Lower lobe of right lung (tissue), 2 donors: ENCODE results near the gene ABHD12B. TPM values are rescaled to one million over a fixed set of nuclear protein-coding genes. Genes with fewer than 3 reads are reported as not detected.

Experiments
- ATAC-seq, 2 donors: fragments of 200-7000 bp; cut with Tn5 transposase; one replicate each; pipeline ENCODE4 v1.9.1; 2020 to 2022; ENCODE audit warnings: mild to moderate bottlenecking in 2 of 2, moderate library complexity in 2 of 2
- DNase-seq: peaks from one replicate; pipeline ENCODE4 v3.0.0-alpha.2; 2020
- H3K27ac ChIP-seq: fragments of 200-600 bp; one replicate; pipeline ENCODE4 v1.8.0; 2022
- H3K27me3 ChIP-seq: fragments of 200-600 bp; one replicate; pipeline ENCODE4 v1.8.0; 2022; ENCODE audit warnings: low read depth
- H3K36me3 ChIP-seq: fragments of 200-600 bp; one replicate; pipeline ENCODE4 v1.8.0; 2022; ENCODE audit warnings: mild to moderate bottlenecking
- H3K4me1 ChIP-seq: fragments of 200-600 bp; one replicate; pipeline ENCODE4 v1.8.0; 2022
- H3K4me3 ChIP-seq: fragments of 200-600 bp; one replicate; pipeline ENCODE4 v1.8.0; 2022; ENCODE audit warnings: mild to moderate bottlenecking
- H3K9me3 ChIP-seq: fragments of 200-600 bp; one replicate; pipeline ENCODE4 v1.8.0; 2022
- intact Hi-C: fragments of 100-400 bp; cut with DNase I; formaldehyde crosslinking; loops from one replicate; pipeline ENCODE4 v1.11.0; 2022
- total RNA-seq: library from RNA; stranded (reverse); fragmentation: NEBNext Ultra II Directional; extraction: Animal tissue kit (Norgen Biotek cat#: 25700); gene quantifications from one replicate; pipeline ENCODE4 v1.2.1, GENCODE V29; 2021
- TF ChIP-seq, protein P1 (sequence below): fragments of 200-600 bp; IDR thresholded peaks from one replicate; pipeline ENCODE4 v1.8.0; 2022; ENCODE audit warnings: antibody characterized with exemption, mild to moderate bottlenecking
- donor health status: DM: no; HTN: yes; CAD: no; lungs with severe emphysema.

ABHD12B gene
- total RNA-seq, 1 donor from 2014 or later, result not detected

DNA sequence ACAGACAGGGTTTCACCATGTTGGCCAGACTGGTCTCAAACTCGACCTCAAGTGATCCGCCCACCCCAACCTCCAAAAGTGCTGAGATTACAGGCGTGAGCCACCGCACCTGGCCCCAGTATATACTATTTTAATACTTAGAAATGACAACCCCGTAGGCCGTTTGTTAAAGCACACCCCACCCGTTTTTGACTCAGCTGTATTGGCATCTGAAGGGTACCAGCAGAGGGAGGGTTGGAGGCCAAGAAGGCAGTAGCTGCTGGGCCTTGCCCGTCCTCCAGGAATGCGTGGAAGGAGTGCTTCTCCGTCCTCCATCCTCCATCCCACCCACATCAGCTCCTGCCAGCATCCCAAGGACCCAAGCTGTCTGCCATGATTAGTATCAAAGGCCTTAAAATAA is 34.6 kb upstream of the ABHD12B start:
- Histone ChIP-seq H3K27me3 (no peaks in the 10 kb centered on the region), H3K27ac (no peak overlapping the region), H3K4me3 (no peak overlapping the region), H3K9me3 (no peaks in the 10 kb centered on the region), H3K36me3 (no peaks in the 10 kb centered on the region), H3K4me1 (no peaks in the 10 kb centered on the region)
- TF ChIP-seq, protein P1, sequence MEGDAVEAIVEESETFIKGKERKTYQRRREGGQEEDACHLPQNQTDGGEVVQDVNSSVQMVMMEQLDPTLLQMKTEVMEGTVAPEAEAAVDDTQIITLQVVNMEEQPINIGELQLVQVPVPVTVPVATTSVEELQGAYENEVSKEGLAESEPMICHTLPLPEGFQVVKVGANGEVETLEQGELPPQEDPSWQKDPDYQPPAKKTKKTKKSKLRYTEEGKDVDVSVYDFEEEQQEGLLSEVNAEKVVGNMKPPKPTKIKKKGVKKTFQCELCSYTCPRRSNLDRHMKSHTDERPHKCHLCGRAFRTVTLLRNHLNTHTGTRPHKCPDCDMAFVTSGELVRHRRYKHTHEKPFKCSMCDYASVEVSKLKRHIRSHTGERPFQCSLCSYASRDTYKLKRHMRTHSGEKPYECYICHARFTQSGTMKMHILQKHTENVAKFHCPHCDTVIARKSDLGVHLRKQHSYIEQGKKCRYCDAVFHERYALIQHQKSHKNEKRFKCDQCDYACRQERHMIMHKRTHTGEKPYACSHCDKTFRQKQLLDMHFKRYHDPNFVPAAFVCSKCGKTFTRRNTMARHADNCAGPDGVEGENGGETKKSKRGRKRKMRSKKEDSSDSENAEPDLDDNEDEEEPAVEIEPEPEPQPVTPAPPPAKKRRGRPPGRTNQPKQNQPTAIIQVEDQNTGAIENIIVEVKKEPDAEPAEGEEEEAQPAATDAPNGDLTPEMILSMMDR, result no peak
- DNase-seq (no peak), ATAC-seq (no peak)
- intact Hi-C loops, result no loop called here

DNA sequence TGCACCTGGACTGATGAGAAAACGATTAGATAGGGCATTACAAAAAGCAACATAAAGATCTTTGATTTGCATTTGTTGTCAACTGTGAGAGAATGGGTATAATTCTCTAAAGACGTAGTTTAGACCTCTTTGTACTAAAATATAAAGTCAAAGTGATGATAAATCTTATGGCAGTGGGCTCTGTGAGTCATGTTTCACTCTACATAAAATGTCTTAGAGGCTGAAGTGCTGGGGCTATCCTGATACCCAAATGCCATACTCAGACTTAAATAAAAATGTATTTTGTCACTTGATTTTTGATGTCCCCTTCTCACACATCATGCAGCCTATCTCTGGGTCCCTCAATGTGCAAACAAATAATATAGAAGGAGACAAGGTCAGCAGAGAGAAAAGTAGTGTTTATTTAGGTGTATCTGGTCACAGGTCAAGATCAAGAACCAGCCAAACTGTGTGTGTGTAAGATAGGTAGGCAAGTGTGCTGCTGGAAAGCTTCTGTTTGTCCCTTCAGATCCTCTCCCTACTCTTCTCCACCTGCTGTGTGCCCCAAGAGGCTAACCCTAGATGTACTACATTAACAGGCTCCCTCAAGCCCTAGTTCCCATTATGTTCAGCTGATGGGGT is 33.9 kb upstream of the ABHD12B start:
- H3K4me3 ChIP-seq, result no peak overlapping the region
- intact Hi-C loops, result no loop called here
- no peaks in the 10 kb centered on the region for H3K27me3 ChIP-seq
- no peaks in the 10 kb centered on the region for H3K4me1 ChIP-seq
- ATAC-seq (no peak), DNase-seq (no peak)
- no peaks in the 10 kb centered on the region for H3K36me3 ChIP-seq
- TF ChIP-seq, protein P1, result no peak
- no peaks in the 10 kb centered on the region for H3K9me3 ChIP-seq
- no peak overlapping the region for H3K27ac ChIP-seq

DNA sequence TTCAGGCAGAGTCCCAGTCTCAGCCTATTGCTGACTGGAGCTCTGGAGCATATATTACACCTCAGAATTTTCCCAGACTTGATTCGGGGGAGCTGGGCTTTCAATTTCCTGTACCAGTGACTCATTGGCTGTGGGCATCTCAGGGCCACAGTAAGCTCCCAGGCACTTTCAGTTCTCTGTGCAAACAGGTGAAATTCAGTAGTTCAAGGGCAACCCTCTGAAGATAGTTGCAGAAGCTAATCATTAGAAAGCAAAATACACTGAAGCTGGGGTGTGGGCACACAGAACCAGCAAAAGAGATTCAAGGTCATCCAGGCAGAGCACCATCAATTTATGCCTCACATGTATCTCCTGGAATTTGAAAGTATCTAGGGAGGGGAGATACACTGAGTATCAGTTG is 32.8 kb upstream of the ABHD12B start:
- TF ChIP-seq, protein P1, result no peak
- Histone ChIP-seq H3K4me1 (no peaks in the 10 kb centered on the region), H3K36me3 (no peaks in the 10 kb centered on the region), H3K27ac (no peak overlapping the region), H3K4me3 (no peak overlapping the region), H3K9me3 (no peaks in the 10 kb centered on the region), H3K27me3 (no peaks in the 10 kb centered on the region)
- no peak for DNase-seq
- ATAC-seq, result no peak
- intact Hi-C loops, result no loop called here

DNA sequence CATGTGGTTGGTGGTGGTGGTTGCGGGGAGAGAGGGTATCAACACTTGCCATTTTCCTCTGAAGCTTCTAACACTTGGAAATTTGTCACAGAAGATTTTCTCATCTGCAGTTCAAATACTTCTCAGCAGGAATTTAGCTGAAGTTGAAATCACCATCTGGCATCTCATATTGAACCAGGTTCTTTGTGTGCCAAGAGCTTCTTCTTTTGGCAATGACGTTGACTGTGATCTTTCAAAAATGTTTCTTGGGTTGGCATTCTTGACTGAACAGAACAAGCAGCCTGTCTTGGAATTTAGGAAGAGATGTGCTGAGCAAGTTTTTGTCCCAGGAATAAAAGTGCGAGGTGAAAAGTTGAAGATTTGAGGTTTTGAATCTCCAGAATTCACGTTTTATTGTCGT is 32.2 kb upstream of the ABHD12B start:
- no peaks in the 10 kb centered on the region for H3K4me1 ChIP-seq
- no peak overlapping the region for H3K4me3 ChIP-seq
- no peaks in the 10 kb centered on the region for H3K9me3 ChIP-seq
- H3K27me3 ChIP-seq, result no peaks in the 10 kb centered on the region
- no peak for DNase-seq
- H3K36me3 ChIP-seq, result no peaks in the 10 kb centered on the region
- no peak overlapping the region for H3K27ac ChIP-seq
- ATAC-seq, result no peak
- TF ChIP-seq, protein P1, result no peak
- intact Hi-C loops, result no loop called here

DNA sequence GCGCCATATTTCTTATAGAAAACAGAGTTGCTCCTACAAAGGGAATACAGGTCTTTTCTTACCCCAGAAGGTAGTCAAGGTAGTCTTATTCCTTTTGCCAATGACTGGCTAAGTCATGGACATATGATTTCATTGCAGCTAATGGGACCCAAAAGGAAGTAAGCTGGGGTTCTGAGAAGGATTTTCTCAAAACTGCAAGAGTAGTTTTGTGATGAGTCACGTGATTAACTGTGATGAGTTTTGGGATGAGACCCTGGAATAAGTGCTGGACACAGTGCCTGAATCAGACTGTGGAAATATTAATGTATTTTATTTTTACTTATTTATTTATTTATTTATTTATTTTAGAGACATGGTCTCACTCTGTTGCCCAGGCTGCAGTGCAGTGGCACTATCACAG is 27.5 kb upstream of the ABHD12B start:
- TF ChIP-seq, protein P1, result no peak
- H3K4me1 ChIP-seq, result no peaks in the 10 kb centered on the region
- H3K4me3 ChIP-seq, result no peak overlapping the region
- DNase-seq, result no peak
- no peaks in the 10 kb centered on the region for H3K36me3 ChIP-seq
- no peaks in the 10 kb centered on the region for H3K9me3 ChIP-seq
- ATAC-seq, result no peak
- H3K27me3 ChIP-seq, result peaks cover 5% of the 10 kb centered on the region
- no peak overlapping the region for H3K27ac ChIP-seq
- intact Hi-C loops, result no loop called here
